GM19372 (cell line): ENCODE results near the gene MORF4L2.

Experiments
- ATAC-seq: cut with Tn5 transposase; IDR thresholded peaks from one replicate; pipeline ENCODE4 v1.9.1; 2021; ENCODE audit warnings: mild to moderate bottlenecking, low read depth, moderate library complexity; ENCODE audit not compliant: unreplicated experiment

The MORF4L2 gene

GRCh38 chrX:103686199-103687072 is at the start of gene MORF4L2:
Gene MORF4L2, minus strand, starts transcription at chrX:103686699. Its CDS starts 9,672 bp downstream, at chrX:103677027.
- ATAC-seq: peak; percentile 83

- no peak for ATAC-seq
Observed at GRCh38 chrX:103734125-103734760, 47.7 kb upstream of the MORF4L2 start.

- ATAC-seq: no peak
Observed at GRCh38 chrX:103733017-103733416, 46.5 kb upstream of the MORF4L2 start.

- no peak for ATAC-seq
Observed at GRCh38 chrX:103730796-103731493, 44.4 kb upstream of the MORF4L2 start.

GRCh38 chrX:103730147-103730795 is 43.8 kb upstream of the MORF4L2 start:
- ATAC-seq: no peak

- no peak for ATAC-seq
Observed at GRCh38 chrX:103729015-103729414, 42.5 kb upstream of the MORF4L2 start.

GRCh38 chrX:103727115-103727514 is 40.6 kb upstream of the MORF4L2 start:
- no peak for ATAC-seq

GRCh38 chrX:103726477-103726876 is 40.0 kb upstream of the MORF4L2 start:
- ATAC-seq: no peak

- no peak for ATAC-seq
Observed at GRCh38 chrX:103722505-103722904, 36.0 kb upstream of the MORF4L2 start.

GRCh38 chrX:103718120-103718519 is 31.6 kb upstream of the MORF4L2 start:
- ATAC-seq: no peak

- ATAC-seq: no peak
Observed at GRCh38 chrX:103716962-103717361, 30.5 kb upstream of the MORF4L2 start.

GRCh38 chrX:103710609-103711008 is 24.1 kb upstream of the MORF4L2 start, which contains the start of gene TMEM31:
Gene TMEM31, plus strand, starts transcription at chrX:103710909. Its CDS starts 1,350 bp downstream, at chrX:103712259.
- ATAC-seq: no peak

GRCh38 chrX:103704863-103705262 is 18.4 kb upstream of the MORF4L2 start:
- ATAC-seq: no peak

GRCh38 chrX:103699243-103699642 is 12.7 kb upstream of the MORF4L2 start:
- ATAC-seq: no peak

GRCh38 chrX:103697687-103698086 is 11.2 kb upstream of the MORF4L2 start:
- ATAC-seq: no peak

GRCh38 chrX:103691059-103691458 is 4.6 kb upstream of the MORF4L2 start:
- ATAC-seq: no peak

GRCh38 chrX:103688946-103689345 is 2.4 kb upstream of the MORF4L2 start:
- ATAC-seq: no peak

GRCh38 chrX:103687696-103688201 is 1.2 kb upstream of the MORF4L2 start:
- ATAC-seq: no peak

- ATAC-seq: peak; percentile 53
Observed at GRCh38 chrX:103687073-103687695, 685 bp upstream of the MORF4L2 start.

GRCh38 chrX:103685396-103685795 is 1.1 kb downstream of the MORF4L2 start:
- no peak for ATAC-seq
